HFFc6 (cell line): ENCODE data around the gene MRPS26. TPM values are rescaled to one million over a fixed set of nuclear protein-coding genes. Genes with fewer than 3 reads are reported as not detected.
"Not testable (repeated sequence)": the region's sequence is repeated elsewhere in the genome, so short reads cannot be mapped to it uniquely, and the experiment has no call there.

Experiments used
- DNase-seq: peaks from one replicate; pipeline ENCODE4 v3.0.0-alpha.2; 2018
- H3K27ac Mint-ChIP-seq: 2 replicates; pipeline ENCODE4 v1.8.0; 2020; ENCODE audit warnings: mild to moderate bottlenecking, mixed read lengths
- H3K27me3 Mint-ChIP-seq: 2 replicates; pipeline ENCODE4 v1.8.0; 2021; ENCODE audit warnings: mild to moderate bottlenecking, moderate library complexity, mixed read lengths; ENCODE audit not compliant: insufficient read depth
- H3K36me3 Mint-ChIP-seq: 2 replicates; pipeline ENCODE4 v1.8.0; 2021; ENCODE audit warnings: low read depth, mixed read lengths
- H3K4me1 Mint-ChIP-seq: 2 replicates; pipeline ENCODE4 v1.8.0; 2020; ENCODE audit warnings: low read depth, mixed read lengths
- H3K4me3 Mint-ChIP-seq: 2 replicates; pipeline ENCODE4 v1.8.0; 2020; ENCODE audit warnings: mild to moderate bottlenecking, moderate library complexity, mixed read lengths
- H3K9me3 Mint-ChIP-seq: 2 replicates; pipeline ENCODE4 v1.8.0; 2020; ENCODE audit warnings: mild to moderate bottlenecking, mixed read lengths
- CTCF ChIP-seq: fragments of 200-600 bp; sonication (generic); IDR thresholded peaks from 2 replicates; pipeline ENCODE4 v1.5.0; 2021; ENCODE audit warnings: antibody characterized with exemption, mild to moderate bottlenecking
- total RNA-seq, 6 experiments: library from RNA; stranded (reverse); fragmentation: NEBNext Ultra II Directional; extraction: Animal tissue kit (Norgen Biotek cat#: 25700); gene quantifications; 2 replicates in 1 of 6; 3 replicates in 5 of 6; pipeline ENCODE4 v1.2.3, GENCODE V29; 2021

Gene MRPS26
- total RNA-seq, 6 experiments from 2014 or later = 31.7 to 46.8 (median 36.0) TPM

DNA sequence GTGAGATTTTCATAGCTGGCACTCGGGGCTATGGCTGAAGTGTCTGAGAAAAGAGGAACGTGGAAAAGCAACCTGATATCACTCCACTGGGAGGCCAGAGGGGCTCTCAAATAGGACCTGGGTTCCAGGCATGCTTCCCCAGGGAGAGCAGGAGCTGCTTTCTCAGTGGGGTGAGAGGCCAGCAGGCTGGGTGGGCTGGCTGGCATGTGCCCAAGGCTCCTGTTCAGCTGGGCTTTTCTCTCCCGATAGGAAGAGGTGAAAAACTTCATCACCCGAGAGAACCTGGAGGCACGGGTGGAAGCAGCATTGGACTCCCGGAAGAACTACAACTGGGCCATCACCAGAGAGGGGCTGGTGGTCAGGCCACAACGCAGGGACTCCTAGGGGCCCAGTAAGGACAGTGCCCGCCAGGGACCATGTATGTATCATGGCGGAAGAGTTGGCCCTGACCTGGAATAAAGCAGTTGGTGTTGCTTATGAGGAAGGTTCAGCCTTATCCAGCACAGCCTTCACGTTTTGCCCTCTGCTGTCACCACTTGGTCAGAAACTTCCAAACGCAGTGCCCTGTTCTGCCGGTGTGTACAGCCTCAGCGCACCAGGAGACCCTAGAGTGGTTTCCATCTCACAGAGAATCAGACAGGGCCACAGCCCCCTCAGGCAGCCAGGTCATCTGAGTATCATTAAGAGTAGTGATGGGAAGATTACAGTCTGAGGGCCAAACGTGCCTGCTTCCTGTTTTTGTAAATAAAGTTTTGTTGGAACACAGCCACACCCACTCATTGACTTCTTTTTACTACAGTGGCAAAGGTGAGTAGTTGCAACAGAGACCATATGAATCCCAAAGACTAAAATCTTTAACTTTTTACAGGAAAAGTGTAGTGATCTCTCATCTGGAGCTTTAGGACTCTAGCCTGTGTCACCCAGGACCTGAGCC lies 1.9 kb downstream of the MRPS26 start:
- H3K27ac Mint-ChIP-seq = no peak overlapping the region
- peaks cover 1% of the 10 kb centered on the region; the same call in 1 of the 2 replicates for H3K27me3 Mint-ChIP-seq
- peak overlapping the region; percentile 92 for H3K4me3 Mint-ChIP-seq
- H3K9me3 Mint-ChIP-seq = no peaks in the 10 kb centered on the region
- H3K4me1 Mint-ChIP-seq = peaks cover 15% of the 10 kb centered on the region
- H3K36me3 Mint-ChIP-seq = peaks cover 10% of the 10 kb centered on the region
- DNase-seq = no peak
- no peak for TF ChIP-seq CTCF

DNA sequence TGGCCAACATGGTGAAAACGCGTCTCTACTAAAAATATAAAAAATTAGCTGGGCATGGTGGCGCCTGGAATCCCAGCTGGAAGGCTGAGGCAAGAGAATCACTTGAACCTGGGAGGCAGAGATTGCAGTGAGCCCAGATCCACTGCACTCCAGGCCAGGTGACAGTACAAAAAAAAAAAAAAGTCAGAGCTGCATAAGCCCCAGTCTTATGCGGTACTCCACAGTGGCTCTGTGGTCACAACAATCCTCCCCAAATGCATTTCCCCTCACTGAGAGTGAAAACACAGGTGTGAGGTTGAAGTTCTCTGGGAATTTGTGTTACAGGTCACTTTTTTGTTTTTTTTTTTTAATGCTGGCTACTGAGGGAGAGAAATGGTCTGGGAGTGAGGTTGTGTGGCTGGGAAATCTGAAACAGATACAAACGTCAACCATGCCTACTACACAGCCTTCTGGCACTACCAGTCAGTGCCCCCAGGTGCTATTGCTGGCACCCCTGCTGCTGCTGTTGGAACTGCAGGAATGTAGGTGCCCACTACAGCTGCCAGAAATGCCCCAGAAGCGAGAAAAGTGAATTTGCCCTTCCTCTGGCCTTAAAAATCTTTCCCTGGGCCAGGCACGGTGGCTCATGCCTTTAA lies 5.7 kb downstream of the MRPS26 start:
- Mint-ChIP-seq H3K36me3 (peaks cover 10% of the 10 kb centered on the region), H3K9me3 (no peaks in the 10 kb centered on the region), H3K4me1 (peaks cover 7% of the 10 kb centered on the region), H3K27ac (no peak overlapping the region), H3K4me3 (no peak overlapping the region), H3K27me3 (peaks cover 7% of the 10 kb centered on the region)
- no peak for DNase-seq
- no peak for TF ChIP-seq CTCF

DNA sequence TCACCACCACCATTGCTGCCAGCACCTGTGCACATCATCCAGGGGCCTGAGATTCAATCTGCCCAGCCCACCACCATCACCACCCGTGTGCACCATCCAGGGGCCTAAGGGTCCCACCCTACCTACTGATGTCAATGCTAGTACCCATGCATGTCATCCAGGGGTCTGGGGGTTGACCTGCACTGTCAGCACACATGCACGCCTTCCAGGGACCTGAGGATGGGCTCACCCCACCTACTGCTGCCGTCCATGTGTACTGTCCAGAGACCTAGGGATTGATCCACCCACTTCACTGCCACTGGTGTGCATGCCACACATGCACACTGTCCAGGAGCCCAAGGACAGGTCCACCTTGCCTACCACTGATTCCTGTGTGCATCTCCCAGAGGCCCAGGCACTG lies 13.6 kb downstream of the MRPS26 start:
- Mint-ChIP-seq H3K27ac (no peak overlapping the region), H3K4me1 (no peaks in the 10 kb centered on the region), H3K36me3 (no peaks in the 10 kb centered on the region), H3K27me3 (peaks cover 14% of the 10 kb centered on the region), H3K9me3 (no peaks in the 10 kb centered on the region), H3K4me3 (no peak overlapping the region)
- no peak for TF ChIP-seq CTCF
- DNase-seq = no peak

DNA sequence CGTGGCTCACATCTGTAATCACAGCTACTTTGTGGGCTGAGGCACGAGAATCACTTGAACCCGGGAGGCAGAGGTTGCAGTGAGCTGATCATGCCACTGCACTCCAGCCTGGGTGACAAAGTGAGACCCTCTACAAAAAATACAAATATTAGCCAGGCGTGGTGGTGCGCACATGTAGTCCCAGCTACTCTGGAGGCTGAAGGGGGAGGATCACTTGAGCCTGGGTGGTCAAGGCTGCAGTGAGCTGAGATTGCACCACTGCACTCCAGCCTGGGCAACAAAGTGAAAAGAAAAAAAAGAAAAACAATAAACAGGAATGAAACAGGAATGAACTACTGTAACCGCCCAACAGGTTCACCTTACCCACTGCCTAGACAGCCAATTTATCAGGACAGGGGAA lies 18.3 kb downstream of the MRPS26 start:
- not testable (repeated sequence) for DNase-seq

DNA sequence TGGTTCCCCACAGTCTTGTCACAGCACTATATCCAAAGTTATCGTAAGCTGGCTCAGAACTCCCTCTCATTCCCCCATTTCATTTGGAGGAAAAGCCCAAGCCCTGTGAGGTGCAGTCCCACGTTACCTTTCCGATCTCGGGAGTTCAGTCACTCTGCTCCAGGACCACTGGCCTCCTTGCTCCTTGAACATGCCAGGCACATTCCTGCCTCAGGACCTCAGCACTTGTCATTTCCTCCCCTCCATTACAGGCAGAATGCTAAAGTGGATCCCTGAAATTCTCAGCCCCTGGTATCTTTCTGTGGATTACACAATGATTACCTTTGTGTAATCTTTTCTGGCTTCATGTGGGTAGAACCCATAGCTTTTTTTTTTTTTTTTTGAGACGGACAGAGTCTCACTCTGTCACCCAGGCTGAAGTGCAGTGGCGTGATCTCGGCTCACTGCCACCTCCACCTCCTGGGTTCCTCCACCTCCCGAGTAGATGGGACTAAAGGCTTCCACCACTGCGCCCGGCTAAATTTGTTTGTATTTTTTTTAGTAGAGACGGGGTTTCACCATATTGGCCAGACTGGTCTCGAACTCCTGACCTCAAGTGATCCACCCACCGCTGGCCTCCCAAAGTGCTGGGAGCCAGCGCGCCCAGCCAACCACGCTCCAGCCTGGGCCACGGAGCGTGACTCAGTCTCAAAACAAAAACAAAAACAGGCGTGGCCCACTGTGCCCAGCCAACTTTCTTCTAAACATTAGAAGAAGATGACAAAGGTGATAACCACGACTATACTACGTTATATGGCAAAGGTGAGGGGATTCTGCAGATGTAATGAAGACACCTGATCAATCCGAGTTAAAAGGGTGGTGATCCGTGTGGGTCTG lies 21.5 kb downstream of the MRPS26 start:
- no peak for DNase-seq
- no peak overlapping the region for H3K4me3 Mint-ChIP-seq
- no peaks in the 10 kb centered on the region for H3K9me3 Mint-ChIP-seq
- H3K27me3 Mint-ChIP-seq = peaks cover 11% of the 10 kb centered on the region
- H3K4me1 Mint-ChIP-seq = peaks cover 29% of the 10 kb centered on the region
- no peak overlapping the region for H3K27ac Mint-ChIP-seq
- no peaks in the 10 kb centered on the region for H3K36me3 Mint-ChIP-seq
- no peak for TF ChIP-seq CTCF

More for the DNA sequence above, 18.3 kb downstream of the MRPS26 start:
- peaks cover 10% of the 10 kb centered on the region for H3K27me3 Mint-ChIP-seq
- not testable (repeated sequence) for H3K9me3 Mint-ChIP-seq, H3K36me3 Mint-ChIP-seq, H3K4me3 Mint-ChIP-seq, H3K27ac Mint-ChIP-seq
- H3K4me1 Mint-ChIP-seq = peaks cover 27% of the 10 kb centered on the region
